Neural cell (in vitro differentiated cells): Measurements from ENCODE around the gene TECPR2. TPM values are rescaled to one million over a fixed set of nuclear protein-coding genes. Genes with fewer than 3 reads are reported as not detected.

Experiments used
- H2AFZ ChIP-seq: fragments of 200-600, 300-800 bp; sonication (generic), shearing (Covaris generic); 2 replicates; pipeline ENCODE4 v1.6.0; 2014; ENCODE audit warnings: low read depth, mild to moderate bottlenecking, antibody characterized with exemption, low read length, moderate library complexity
- H3F3A ChIP-seq: fragments of 200-600 bp; shearing (Covaris generic); 2 replicates; pipeline ENCODE4 v1.6.1; 2016; ENCODE audit warnings: mild to moderate bottlenecking, moderate library complexity, mixed read lengths, antibody characterized with exemption, low read length; ENCODE audit not compliant: insufficient read depth, poor library complexity, severe bottlenecking
- H3K27ac ChIP-seq: fragments of 200-600, 300-800 bp; sonication (generic), shearing (Covaris generic); 2 replicates; pipeline ENCODE4 v1.5.1; 2014; ENCODE audit warnings: mild to moderate bottlenecking, low read length, moderate library complexity
- H3K27me3 ChIP-seq: fragments of 300-800, 200-600 bp; sonication (generic), shearing (Covaris generic); 2 replicates; pipeline ENCODE4 v1.6.0; 2014; ENCODE audit warnings: mild to moderate bottlenecking, low read depth, low read length, moderate library complexity; ENCODE audit not compliant: insufficient read depth
- H3K36me3 ChIP-seq: fragments of 300-800, 200-600 bp; sonication (generic), shearing (Covaris generic); 2 replicates; pipeline ENCODE4 v1.5.1; 2014; ENCODE audit warnings: mild to moderate bottlenecking, antibody characterized with exemption, low read length, moderate library complexity; ENCODE audit not compliant: insufficient read depth
- H3K4me2 ChIP-seq: fragments of 300-800, 200-600 bp; sonication (generic), shearing (Covaris generic); 2 replicates; pipeline ENCODE4 v1.6.0; 2014; ENCODE audit warnings: mild to moderate bottlenecking, low read length
- H3K4me3 ChIP-seq: fragments of 300-800, 200-600 bp; sonication (generic), shearing (Covaris generic); 2 replicates; pipeline ENCODE4 v1.5.1; 2014; ENCODE audit warnings: mild to moderate bottlenecking, low read length, moderate library complexity
- H3K79me2 ChIP-seq: fragments of 200-600 bp; shearing (Covaris generic); replicated peaks from 2 replicates; pipeline ENCODE4 v1.6.0; 2014; ENCODE audit warnings: mild to moderate bottlenecking, low read length, moderate library complexity; ENCODE audit not compliant: insufficient read depth
- H3K9ac ChIP-seq: fragments of 300-800, 200-600 bp; sonication (generic), shearing (Covaris generic); 2 replicates; pipeline ENCODE4 v1.6.1; 2016; ENCODE audit warnings: mild to moderate bottlenecking, low read length, mixed read lengths
- H3K9me2 ChIP-seq: fragments of 200-600 bp; shearing (Covaris generic); 2 replicates; pipeline ENCODE4 v1.6.1; 2016; ENCODE audit warnings: mild to moderate bottlenecking, low read length, mixed read lengths; ENCODE audit not compliant: insufficient read depth
- H3K9me3 ChIP-seq: fragments of 200-600, 300-800 bp; sonication (generic), shearing (Covaris generic); 2 replicates; pipeline ENCODE4 v1.6.1; 2016; ENCODE audit warnings: mild to moderate bottlenecking, mixed run types, low read length, moderate library complexity, mixed read lengths
- H4K20me1 ChIP-seq: fragments of 200-600 bp; shearing (Covaris generic); 2 replicates; pipeline ENCODE4 v1.6.1; 2016; ENCODE audit warnings: mild to moderate bottlenecking, mixed run types; ENCODE audit not compliant: insufficient read depth
- CTCF ChIP-seq: fragments of 450-650 bp; IDR thresholded peaks from 2 replicates; pipeline ENCODE4 v1.5.1; 2014; ENCODE audit warnings: antibody characterized with exemption, mild to moderate bottlenecking, moderate library complexity; ENCODE audit not compliant: poor library complexity, severe bottlenecking
- EP300 ChIP-seq: fragments of 450-650 bp; conservative IDR thresholded peaks from 2 replicates; pipeline ENCODE4 v1.6.1; 2014; ENCODE audit warnings: antibody characterized with exemption, mild to moderate bottlenecking, moderate library complexity; ENCODE audit not compliant: poor library complexity, severe bottlenecking
- EZH2 ChIP-seq: fragments of 200-600, 300-800 bp; shearing (Covaris generic), sonication (generic); IDR thresholded peaks from 2 replicates; pipeline ENCODE4 v1.6.1; 2014; ENCODE audit warnings: antibody characterized with exemption, low read length, borderline replicate concordance, mild to moderate bottlenecking; ENCODE audit not compliant: insufficient read depth, poor library complexity, severe bottlenecking
- MXI1 ChIP-seq: fragments of 450-650 bp; conservative IDR thresholded peaks from 2 replicates; pipeline ENCODE4 v1.6.1; 2014; ENCODE audit warnings: antibody characterized with exemption, mild to moderate bottlenecking; ENCODE audit not compliant: poor library complexity, severe bottlenecking
- POLR2AphosphoS5 ChIP-seq: IDR thresholded peaks from 2 replicates; pipeline ENCODE4 v1.6.1; 2012
- RAD21 ChIP-seq: fragments of 450-650 bp; conservative IDR thresholded peaks from 2 replicates; pipeline ENCODE4 v1.6.1; 2014; ENCODE audit warnings: antibody characterized with exemption, mild to moderate bottlenecking, moderate library complexity
- REST ChIP-seq: IDR thresholded peaks from 2 replicates; pipeline ENCODE4 v1.6.1; 2012; ENCODE audit warnings: borderline replicate concordance
- SMC3 ChIP-seq: fragments of 450-650 bp; conservative IDR thresholded peaks from 2 replicates; pipeline ENCODE4 v1.6.1; 2014; ENCODE audit warnings: antibody characterized with exemption, mild to moderate bottlenecking, moderate library complexity; ENCODE audit not compliant: poor library complexity
- TAF1 ChIP-seq: IDR thresholded peaks from 2 replicates; pipeline ENCODE4 v1.6.1; 2012; ENCODE audit warnings: low read depth
- polyA plus RNA-seq: library from polyadenylated mRNA; depleted of rRNA; stranded (reverse); fragments of >200 nt; gene quantifications from 2 replicates; pipeline ENCODE4 v1.2.3, GENCODE V29; 2014

The TECPR2 gene
- polyA plus RNA-seq, 1 donor from 2014 or later = 7.0 TPM

GRCh38 chr14:102491366-102491765 is 128.6 kb downstream of the TECPR2 start:
- H3K27me3 ChIP-seq = no peaks in the 10 kb centered on the region
- TF ChIP-seq CTCF (no peak), RAD21 (no peak), REST (no peak), EZH2 (no peak), EP300 (no peak), POLR2AphosphoS5 (no peak)
- H3K9ac ChIP-seq = no peak overlapping the region
- H3F3A ChIP-seq = no peaks in the 10 kb centered on the region
- no peaks in the 10 kb centered on the region for H3K9me2 ChIP-seq
- no peak overlapping the region for H3K27ac ChIP-seq
- no peak overlapping the region for H3K4me3 ChIP-seq
- no peaks in the 10 kb centered on the region for H3K9me3 ChIP-seq
- no peak overlapping the region for H2AFZ ChIP-seq
- H3K36me3 ChIP-seq = no peaks in the 10 kb centered on the region
- H3K4me2 ChIP-seq = no peak overlapping the region
- H4K20me1 ChIP-seq = no peaks in the 10 kb centered on the region
- no peaks in the 10 kb centered on the region for H3K79me2 ChIP-seq

GRCh38 chr14:102491786-102492530 is 129.2 kb downstream of the TECPR2 start:
- no peaks in the 10 kb centered on the region for H3K36me3 ChIP-seq
- no peaks in the 10 kb centered on the region for H3K9me3 ChIP-seq
- no peaks in the 10 kb centered on the region for H3K9me2 ChIP-seq
- H4K20me1 ChIP-seq = no peaks in the 10 kb centered on the region
- no peaks in the 10 kb centered on the region for H3K79me2 ChIP-seq
- H3K4me3 ChIP-seq = no peak overlapping the region
- no peak for TF ChIP-seq POLR2AphosphoS5
- no peak for TF ChIP-seq EZH2
- TF ChIP-seq MXI1 = no peak
- no peak for TF ChIP-seq SMC3
- TF ChIP-seq TAF1 = no peak
- TF ChIP-seq REST = no peak
- TF ChIP-seq RAD21 = no peak
- no peak for TF ChIP-seq EP300
- no peak overlapping the region for H3K27ac ChIP-seq
- no peak overlapping the region for H2AFZ ChIP-seq
- H3K4me2 ChIP-seq = no peak overlapping the region
- no peak overlapping the region for H3K9ac ChIP-seq
- H3F3A ChIP-seq = no peaks in the 10 kb centered on the region
- H3K27me3 ChIP-seq = no peaks in the 10 kb centered on the region
